GF-D8 (cell line): ENCODE data around the gene ALS2.

ENCODE experiments used
- DNase-seq: peaks from one replicate; lab custom pipeline; 2025; lab: John Stamatoyannopoulos, UW

ALS2 gene

DNA sequence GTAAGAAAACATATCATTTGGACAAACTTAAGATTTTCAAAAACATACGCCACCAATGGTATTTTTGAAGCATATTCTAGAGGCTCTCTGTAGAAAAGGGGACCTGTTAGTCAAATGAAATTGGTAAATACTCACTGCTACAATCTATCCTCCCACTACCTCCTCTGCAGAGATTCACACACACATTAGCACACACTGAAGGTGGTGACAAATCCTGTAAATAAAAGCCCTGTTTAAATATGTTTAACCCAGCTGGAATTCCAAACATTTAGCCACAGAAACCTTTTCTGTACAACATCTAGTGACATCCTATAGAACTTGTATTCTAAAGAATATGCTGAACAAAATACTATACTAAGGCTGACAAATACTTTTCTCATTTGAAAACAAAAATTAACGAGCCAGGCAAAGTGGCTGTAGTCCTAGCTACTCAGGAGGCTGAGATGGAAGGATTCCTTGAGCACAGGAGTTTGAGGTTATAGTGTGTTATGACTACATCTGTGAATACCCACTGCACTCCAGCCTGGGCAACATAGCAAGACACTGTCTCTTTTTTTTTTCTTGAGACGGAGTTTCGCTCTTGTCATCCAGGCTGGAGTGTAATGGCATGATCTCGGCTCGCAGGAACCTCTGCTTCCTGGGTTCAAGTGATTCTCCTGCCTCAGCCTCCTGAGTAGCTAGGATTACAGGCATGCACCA lies 25.9 kb downstream of the ALS2 start:
- DNase-seq, result no peak

DNA sequence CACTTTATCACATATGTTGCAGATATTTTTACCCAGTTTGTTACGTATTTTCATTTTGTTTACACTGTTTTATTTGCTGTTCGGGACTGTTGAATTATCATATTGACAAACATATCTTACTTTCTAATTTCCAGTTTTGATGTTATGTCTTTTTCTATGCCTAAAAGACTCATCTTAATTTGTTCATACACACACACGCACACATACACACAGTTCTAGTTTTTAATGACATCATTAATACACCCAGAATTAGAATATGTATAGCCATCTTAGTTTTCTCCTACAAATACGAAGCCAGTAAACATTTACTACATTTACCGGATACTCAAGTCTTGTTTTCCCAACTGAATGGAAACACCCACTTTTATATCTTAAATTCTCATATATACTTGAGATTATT lies 29.2 kb downstream of the ALS2 start:
- no peak for DNase-seq

DNA sequence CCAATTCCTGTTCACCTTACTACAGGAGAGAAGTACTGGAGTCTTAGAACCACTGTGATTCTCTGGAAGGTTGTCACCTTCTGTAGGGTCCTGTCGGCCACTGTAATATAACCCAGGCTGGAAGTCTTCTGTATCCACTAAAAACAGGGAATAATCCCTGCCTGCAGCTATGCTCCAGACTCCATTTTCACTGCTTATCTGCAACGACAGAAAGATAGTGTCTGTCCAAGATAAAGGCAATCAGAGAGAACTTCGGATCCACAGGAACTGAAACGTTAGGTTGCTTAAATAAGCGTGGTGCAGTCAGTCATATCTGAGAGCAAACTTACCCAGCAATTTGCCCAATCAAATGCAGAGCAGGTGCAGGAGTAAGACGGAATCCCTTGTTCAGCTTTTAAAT lies 34.2 kb downstream of the ALS2 start:
- DNase-seq, result no peak

DNA sequence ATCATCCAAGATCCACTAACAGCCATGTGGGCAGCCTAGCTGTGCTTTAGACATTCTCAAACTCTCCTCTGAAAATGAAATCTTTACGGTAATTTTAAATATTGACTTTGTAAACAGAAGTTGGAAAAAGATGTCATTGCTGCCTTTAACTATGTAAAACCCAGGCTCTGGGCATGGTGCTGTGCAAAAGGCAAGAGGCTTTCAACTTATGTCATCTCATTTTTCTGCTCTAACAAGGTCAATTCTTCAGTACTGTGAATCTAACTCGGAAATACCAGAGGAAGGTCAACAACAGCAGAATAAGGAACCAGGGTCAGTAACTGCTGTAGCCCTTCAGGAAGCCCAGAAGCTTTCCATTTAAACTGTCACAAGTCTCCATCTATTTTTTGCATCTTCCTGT lies 45.2 kb downstream of the ALS2 start:
- DNase-seq, result no peak

DNA sequence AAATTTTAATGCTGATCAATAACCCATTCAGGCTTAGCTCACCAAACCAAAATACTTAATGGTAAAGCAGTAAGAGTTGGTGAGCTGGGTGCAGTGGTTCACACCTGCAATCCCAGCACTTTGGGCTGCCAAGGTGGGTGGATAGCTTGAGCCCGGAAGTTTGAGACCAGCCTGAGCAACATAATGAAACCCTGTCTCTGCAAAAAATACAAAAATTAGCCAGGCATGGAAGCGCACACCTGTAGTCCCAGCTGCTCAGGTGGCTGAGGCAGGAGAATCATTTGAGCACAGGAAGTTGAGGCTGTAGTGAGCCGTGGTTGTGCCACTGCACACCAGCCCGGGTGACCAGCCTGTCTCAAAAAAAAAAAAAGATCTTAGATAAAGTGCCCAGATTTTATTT lies 46.6 kb downstream of the ALS2 start:
- DNase-seq, result no peak

DNA sequence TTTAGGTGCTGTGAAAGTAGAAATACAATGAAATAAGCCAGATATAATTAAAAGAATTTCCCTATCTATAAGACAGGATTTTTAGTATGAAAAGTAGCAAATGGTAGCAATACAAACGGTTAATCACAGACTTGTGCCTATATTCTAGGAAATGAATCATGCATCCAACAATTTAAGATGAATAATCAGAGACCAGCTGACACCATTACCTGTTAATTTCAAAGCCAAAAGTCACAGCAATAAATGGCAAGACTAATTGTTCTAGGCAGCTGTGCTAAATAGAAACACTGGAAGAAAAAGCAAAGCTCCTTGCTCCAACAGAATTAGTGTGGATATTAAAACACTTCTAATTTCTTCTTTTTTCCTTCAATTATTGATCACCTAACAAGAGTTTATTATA lies 47.2 kb downstream of the ALS2 start:
- no peak for DNase-seq

DNA sequence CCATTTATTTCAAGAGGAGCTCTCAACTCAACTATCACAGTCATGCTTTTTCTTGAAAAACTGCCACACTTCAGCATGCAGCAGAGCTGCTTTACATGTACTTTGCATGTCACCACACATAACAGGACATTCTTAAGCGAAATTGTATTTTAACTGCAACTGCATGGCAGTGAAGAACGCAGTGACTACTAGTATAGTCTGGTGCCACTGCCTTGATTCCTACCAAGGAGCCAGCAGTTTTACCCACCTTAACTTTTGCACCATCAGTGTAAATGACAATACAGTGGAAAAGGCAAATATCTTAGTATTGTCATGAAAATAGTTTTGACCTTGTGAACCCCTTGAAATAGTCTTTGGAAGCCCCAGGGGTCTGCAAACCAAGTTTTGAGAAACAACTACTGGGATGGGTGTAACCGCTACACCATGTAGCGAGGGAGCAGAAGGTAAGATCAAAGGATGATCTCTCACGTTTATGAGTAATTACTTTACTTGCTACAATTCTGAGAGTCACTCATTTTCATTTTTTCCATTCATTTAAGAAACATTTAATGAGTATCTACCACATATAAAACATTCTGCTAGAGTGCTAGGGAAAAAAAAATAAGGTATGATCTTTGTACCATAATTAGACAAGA lies 50.0 kb downstream of the ALS2 start:
- DNase-seq, result no peak

DNA sequence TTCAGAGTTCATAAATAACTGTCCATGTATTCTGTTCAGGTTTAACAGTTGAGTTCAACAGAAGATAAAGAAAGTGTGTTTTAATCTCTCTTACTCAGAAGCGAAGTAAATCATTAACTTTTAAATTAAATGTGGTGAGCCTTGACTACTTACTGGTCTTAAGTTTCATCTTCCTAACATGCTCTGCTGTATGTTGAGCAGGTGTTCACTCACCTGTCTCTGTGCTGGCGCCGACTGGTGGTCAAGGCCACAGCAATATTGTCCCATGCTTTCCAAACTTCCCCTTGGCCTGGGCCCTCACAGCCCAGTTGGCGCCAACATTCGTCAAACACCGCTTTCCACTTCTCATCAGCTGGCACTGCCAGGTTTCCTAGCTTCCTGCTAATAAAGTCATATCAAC lies 65.3 kb downstream of the ALS2 start:
- no peak for DNase-seq

DNA sequence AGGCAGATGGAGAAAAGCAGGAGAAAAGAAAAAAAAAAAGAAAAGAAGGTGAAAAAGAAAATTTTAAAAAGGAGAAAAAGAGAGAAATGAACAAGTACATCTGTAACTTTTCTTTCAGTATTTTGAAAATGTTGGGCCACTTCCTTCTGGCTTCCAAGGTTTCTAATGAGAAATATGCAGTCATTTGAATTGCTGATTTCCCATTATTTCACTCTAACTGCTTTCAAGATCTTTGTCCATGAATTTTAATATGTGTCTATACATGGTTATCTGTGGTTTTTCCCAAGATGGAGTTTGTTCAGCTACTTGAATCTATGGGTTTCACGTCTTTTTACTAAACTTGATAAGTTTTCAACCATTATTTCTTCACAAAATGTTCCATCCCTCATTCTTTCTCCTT lies 68.0 kb downstream of the ALS2 start:
- no peak for DNase-seq

DNA sequence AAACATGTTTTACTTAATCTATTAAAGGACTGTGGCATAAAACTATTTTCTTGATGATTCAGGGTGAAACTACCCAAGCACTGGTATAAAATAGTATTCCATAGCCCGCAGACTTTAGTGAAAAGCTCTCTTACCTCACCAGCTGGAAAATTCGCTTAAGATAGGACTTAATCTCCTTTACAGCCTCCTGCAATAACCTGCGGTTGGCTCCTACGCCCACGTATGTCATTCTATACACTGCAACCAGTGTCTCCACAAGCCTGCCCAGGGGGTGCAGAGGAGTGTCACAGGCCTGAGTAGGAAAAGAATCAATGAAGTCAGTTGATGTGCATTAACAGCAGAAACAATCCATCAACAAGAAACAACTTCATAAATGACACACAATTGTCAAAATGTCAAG lies 71.0 kb downstream of the ALS2 start:
- DNase-seq, result no peak

DNA sequence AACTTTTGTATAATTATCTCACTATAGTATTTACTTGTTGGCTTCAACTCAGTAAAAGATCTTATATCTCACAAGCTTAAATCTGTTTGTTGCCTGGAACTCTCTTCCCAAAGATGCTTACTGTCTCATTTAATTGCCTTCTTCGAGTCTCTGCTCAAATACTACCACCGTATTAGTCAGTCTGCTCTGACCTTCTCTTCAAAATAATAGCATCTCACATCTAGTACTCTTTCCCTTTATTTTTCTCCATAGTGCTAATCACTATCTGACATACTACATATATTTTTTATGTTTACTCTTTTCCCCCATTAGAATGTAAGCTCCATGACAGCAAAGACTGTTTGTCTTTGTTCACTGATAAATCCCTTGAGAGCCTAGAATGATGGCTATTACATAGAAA lies 71.7 kb downstream of the ALS2 start:
- DNase-seq, result no peak

DNA sequence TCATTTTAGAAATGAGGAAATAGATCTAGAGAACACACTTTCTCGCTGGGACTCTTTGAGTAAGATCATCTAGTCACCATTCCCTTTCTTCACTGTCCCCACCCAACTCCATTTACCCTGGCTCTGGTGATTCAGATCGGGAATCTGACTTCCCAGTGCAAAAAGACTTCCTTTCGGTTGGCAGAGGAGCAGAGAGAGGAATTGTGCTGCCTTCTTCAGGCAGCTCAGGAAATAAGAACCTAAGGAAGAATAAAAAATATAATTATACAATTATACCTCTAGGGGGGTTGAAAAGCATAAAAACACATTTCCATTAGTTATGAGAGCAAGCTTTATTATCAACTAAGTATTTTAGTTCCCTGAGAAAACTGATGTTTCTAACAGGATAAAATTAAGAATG lies 73.0 kb downstream of the ALS2 start:
- no peak for DNase-seq

DNA sequence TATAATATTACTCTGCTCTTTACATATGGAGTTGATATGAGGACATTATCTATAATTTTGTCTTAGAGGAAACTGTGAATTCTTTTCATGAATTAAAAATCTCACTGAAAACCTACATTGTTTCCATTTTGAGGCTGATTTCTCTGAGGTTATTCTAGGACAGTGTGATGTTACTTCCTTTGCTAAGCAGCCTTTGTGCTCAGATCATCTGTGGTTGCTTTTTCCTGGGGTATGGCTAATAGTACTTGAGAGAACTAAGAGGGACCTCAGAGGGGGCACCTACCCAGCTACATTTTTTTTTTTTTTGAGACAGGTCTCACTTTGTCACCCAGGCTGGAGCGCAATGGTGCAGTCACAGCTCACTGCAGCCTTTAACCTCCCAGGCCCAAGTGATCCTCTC lies 73.6 kb downstream of the ALS2 start:
- no peak for DNase-seq

DNA sequence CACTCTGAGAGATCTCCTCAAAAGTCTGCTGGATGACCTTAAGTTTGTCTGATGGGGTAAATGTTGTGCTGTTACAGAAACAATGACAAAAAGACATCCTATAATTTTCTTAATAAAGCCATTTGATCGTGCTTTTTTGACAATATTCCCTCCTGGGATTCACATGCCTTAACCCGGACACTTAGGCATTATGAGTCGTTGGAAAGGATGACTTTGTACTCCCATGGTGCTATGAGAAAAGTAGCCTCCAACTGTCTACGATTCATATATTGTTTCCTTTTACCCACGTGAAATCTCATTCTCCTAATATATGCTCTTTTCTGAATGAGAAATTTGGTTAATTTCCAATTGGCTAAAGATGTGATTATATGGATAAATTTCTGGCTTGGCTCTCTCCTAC lies 76.2 kb downstream of the ALS2 start:
- no peak for DNase-seq

DNA sequence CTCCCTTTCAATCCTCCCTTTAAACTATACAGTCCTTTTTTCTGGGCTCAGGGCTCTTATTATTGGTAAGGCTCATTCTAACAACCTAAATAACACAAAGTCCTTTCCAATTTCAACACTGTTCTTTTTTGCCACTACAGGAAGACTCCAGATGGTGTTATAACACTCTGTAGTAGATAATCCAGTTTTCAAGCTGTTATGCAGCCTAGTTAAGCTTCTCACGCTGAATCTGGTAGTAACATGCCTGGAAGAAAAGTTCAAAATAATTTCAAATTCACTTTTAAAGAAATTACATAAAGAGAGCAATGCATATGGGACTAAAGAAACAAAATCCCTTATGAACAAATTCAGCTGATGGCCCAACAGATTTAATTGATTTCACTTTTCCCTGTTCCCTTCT lies 79.1 kb downstream of the ALS2 start:
- DNase-seq, result no peak

DNA sequence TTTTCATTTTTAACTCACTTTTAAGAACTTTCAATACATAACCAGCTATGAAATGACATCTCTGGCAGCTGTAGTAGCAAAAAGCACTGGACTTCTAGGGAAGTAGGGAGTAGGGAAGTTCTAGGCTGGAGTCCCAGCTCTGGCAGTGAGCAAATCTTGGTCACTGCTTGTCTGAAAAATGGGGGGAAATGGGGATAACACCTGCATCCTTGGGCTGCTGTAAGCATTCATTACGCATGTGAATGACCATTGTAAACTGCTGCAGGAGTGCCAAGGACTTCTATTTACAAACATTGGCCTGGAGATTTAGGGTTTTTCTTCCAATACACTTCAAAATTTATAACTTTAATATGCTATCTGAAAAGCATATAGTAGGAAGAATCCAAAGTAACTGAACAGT lies 81.3 kb downstream of the ALS2 start:
- no peak for DNase-seq

DNA sequence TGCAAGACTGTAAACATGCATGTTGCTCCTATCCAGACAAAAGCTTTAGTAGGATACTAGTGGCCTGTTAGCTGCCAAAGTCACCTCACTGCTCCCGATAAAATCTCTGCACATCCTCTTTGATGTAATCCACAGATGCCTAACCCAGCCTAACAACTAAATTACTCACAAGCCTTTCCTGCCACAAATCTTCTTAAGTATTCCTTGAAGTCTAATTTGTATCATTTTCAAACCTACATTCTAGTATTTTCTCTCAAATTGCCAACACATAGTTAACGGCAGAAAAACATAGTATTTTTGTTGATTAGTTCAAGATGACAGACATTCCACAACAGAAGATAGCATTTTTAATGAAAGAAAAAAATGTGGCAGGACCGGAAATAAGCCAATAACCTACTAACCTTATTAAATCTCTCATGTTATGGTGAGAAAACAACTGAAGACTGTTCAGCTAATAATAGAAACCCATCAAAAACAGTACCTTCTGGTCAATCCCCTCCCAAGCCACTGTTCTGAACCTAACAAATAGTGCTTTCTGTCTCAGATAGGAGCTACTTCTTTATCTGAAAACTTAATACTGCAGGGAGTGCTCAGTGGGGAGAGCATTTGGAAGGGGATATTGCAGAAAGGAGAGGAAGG lies 82.0 kb downstream of the ALS2 start, which contains the start of gene MPP4:
MPP4 (minus strand) TSS at position 57 of the 639 bp plus-strand sequence. CDS start 4,690 bp downstream, outside the sequence.
- no peak for DNase-seq

DNA sequence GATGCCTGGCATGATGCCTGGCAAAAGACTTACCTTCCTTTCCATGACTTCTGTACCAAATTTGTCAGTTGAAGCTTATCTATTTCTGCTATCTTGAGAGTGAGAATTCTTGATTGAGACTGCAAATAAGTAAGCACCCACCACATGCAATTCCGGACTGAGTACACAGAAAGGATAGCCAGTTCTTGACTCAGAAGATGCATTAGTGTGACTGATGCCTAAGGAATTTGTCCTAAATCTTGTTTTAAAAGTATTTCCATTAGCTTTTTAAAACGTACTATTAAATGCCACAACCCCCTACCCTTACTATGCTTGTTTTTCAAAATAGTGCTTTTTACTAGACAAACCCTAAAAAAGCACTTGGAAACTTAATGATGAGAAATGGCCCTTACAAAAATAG lies 82.8 kb downstream of the ALS2 start:
- DNase-seq, result no peak

DNA sequence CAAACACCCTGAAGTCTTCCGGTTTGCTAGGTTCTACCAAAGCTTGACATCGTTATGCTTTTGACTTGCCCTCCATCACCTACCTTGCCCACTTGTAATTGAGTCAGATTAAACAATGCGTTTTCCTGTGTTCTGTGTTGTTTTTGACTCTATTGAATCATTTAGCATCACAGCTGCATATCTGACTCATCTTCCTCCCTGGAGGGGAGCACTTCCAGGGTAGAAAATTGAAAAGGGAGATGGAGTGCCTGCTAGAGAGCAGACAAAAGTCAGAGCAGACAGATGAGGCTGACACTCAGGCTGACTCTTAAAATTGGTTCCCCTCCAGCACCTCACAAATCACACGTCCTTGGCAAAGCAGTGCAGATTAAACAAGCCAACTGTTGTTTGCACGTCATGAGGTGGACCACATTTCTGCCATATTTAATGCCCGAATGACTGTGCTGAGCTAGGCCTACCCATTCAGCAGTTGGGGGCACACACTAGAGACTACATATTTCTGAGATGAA lies 84.5 kb downstream of the ALS2 start:
- DNase-seq, result no peak

DNA sequence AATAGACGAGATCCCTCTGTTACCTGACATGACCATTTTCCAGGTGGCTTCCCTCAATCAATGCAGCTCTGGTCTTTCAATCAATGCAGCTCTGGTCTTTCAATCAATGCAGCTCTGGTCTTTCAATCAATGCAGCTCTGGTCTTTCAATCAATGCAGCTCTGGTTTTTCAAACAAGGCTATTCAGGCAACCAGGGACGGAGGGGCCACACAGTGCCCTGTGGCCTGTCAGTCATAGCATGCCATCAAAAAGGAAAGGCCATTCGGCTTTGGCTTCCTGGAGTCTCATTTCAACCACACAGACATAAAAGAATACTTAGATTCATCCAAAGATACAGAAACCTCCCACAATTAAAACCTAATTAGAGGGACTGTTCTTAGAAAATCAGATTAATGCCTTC lies 95.6 kb downstream of the ALS2 start:
- DNase-seq, result no peak

DNA sequence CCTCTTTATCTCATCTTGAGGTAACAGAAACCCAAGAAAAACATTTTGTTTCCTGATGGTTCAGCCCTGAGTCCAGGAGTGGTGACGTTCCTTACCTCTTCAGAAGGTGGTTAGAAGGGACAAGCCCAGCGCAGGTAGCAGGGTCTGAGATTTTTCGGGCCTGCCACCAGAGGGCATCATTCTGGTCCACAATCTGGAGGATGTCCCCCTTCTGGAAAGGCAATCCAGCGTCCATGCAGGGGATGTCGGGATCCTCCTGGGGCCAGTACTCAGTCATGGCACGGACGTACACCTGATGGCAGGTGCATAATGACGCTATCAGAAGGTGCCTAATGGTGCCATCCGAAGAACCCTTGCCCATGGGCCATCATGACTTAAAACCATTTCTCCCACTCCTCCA lies 100.0 kb downstream of the ALS2 start:
- no peak for DNase-seq

DNA sequence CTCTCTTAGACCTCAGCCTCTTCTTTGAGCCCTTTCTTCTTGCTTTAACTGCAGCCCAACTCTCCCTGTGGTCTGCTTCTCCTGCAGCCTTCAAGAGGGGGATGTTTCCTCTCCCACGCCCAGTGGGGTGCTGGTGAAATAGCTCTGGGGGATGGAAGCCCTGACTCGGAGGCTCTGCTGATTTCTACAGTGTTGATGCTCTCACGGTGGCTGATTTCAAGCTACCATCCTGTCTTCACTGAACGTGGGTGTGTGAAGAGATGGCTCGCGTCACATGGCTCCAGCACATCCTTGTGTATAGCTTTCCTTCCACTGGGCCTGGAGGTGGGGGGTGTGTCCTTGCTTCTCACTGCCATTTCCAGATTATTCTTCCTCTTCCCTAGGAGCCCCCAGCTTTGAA lies 102.3 kb downstream of the ALS2 start:
- no peak for DNase-seq

DNA sequence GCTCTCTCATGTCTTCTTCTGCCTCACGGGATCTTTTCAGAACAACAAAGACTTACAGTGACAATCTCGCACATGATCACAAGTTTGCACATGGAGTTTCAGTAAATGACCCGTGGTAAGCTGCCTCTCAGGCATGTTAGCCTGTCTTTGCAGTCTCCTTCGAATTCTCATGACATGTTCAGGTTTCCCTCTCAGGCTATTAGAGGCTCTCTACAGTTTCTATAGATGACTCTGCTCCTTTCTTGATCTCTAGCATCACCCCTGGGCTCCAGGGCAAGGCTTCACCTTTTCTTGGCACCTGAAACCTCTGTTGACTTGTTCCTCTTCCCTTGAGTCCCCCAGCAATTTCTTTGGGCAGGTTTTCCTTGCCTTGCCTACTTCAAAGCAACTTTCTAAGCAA lies 105.3 kb downstream of the ALS2 start:
- DNase-seq, result no peak
